Activated CD4-positive, alpha-beta T cell treated with anti-CD3 and anti-CD28 coated beads, Interleukin-2, amount 10 ng/mL, durations not matched to agents 7 days and 5 days (primary cell): Measurements from ENCODE around the gene TXK. TPM values are rescaled to one million over a fixed set of nuclear protein-coding genes. Genes with fewer than 3 reads are reported as not detected.

ENCODE experiments used
- CTCF ChIA-PET: fragments of 350-600 bp; sonication (Branson Sonifier 250); formaldehyde crosslinking; loops from one replicate; lab custom pipeline; 2021; ENCODE audit warnings: antibody characterized with exemption; lab: Charles Lee
- POLR2A ChIA-PET: fragments of 350-600 bp; sonication (Branson Sonifier 250); formaldehyde crosslinking; loops from one replicate; lab custom pipeline; 2021; ENCODE audit warnings: antibody characterized with exemption; lab: Charles Lee
- DNase-seq: peaks from one replicate; pipeline ENCODE4 v3.0.0-alpha.2; 2020
- H3K27ac Mint-ChIP-seq: one replicate; pipeline ENCODE4 v1.8.0; 2021; ENCODE audit warnings: mild to moderate bottlenecking, moderate library complexity, mixed read lengths
- H3K27me3 Mint-ChIP-seq: one replicate; pipeline ENCODE4 v1.8.0; 2021; ENCODE audit warnings: mixed read lengths
- H3K36me3 Mint-ChIP-seq: one replicate; pipeline ENCODE4 v1.8.0; 2021; ENCODE audit warnings: low read depth, mixed read lengths
- H3K4me1 Mint-ChIP-seq: one replicate; pipeline ENCODE4 v1.8.0; 2021; ENCODE audit warnings: mixed read lengths
- H3K4me3 Mint-ChIP-seq: one replicate; pipeline ENCODE4 v1.8.0; 2021; ENCODE audit warnings: mild to moderate bottlenecking, moderate library complexity, mixed read lengths
- H3K9me3 Mint-ChIP-seq: one replicate; pipeline ENCODE4 v1.8.0; 2021; ENCODE audit warnings: mixed read lengths
- total RNA-seq, 2 experiments: library from RNA; stranded (reverse); gene quantifications; one replicate each; pipeline ENCODE4 v1.2.3, GENCODE V29; 2021

TXK gene
- total RNA-seq, 2 experiments from 2014 or later: 42.0 to 50.1 TPM

GRCh38 chr4:48130100-48130499, 4.0 kb downstream of the TXK start:
- Mint-ChIP-seq H3K4me1 (peaks cover 78% of the 10 kb centered on the region), H3K27me3 (no peaks in the 10 kb centered on the region), H3K36me3 (peaks cover 65% of the 10 kb centered on the region), H3K4me3 (peak overlapping the region; percentile 87), H3K9me3 (no peaks in the 10 kb centered on the region), H3K27ac (peak overlapping the region; percentile 93)
- CTCF ChIA-PET: interaction anchor here (0.8 to 4.1 kb wide), 7 partner anchors 8 to 130 kb away, joined by 3 to 33 read pairs (median 5); no protein-coding TSS in a partner anchor
- POLR2A ChIA-PET: interaction anchor here (0.6 to 3.6 kb wide), 2 partner anchors 9 to 212 kb away, joined by 4 to 25 read pairs; no protein-coding TSS in a partner anchor
- no peak for DNase-seq

- Mint-ChIP-seq H3K27me3 (no peaks in the 10 kb centered on the region), H3K4me1 (peaks cover 76% of the 10 kb centered on the region), H3K27ac (peak overlapping the region; percentile 93), H3K4me3 (peak overlapping the region; percentile 87), H3K36me3 (peaks cover 69% of the 10 kb centered on the region), H3K9me3 (no peaks in the 10 kb centered on the region)
- DNase-seq: peak; percentile 44
- CTCF ChIA-PET: interaction anchor here (0.6 to 4.1 kb wide), 8 partner anchors 9 to 596 kb away, joined by 3 to 33 read pairs (median 4); no protein-coding TSS in a partner anchor
- POLR2A ChIA-PET: interaction anchor here (0.6 to 3.6 kb wide), 2 partner anchors 9 to 213 kb away, joined by 4 to 25 read pairs; no protein-coding TSS in a partner anchor
Observed at GRCh38 chr4:48129307-48130014, 4.6 kb downstream of the TXK start.

- peaks cover 84% of the 10 kb centered on the region for H3K4me1 Mint-ChIP-seq
- peak overlapping the region; percentile 93 for H3K27ac Mint-ChIP-seq
- ChIA-PET CTCF (interaction anchor here (0.6 to 4.1 kb wide), 8 partner anchors 10 to 309 kb away, joined by 3 to 33 read pairs (median 4); partner anchors contain the start of gene SLAIN2), POLR2A (interaction anchor here (1.0 to 3.6 kb wide), 2 partner anchors 9 to 11 kb away, joined by 5 to 25 read pairs; no protein-coding TSS in a partner anchor)
- no peaks in the 10 kb centered on the region for H3K9me3 Mint-ChIP-seq
- H3K4me3 Mint-ChIP-seq: peak overlapping the region; percentile 60
- DNase-seq: peak; percentile 86
- H3K27me3 Mint-ChIP-seq: no peaks in the 10 kb centered on the region
- peaks cover 70% of the 10 kb centered on the region for H3K36me3 Mint-ChIP-seq
Observed at GRCh38 chr4:48127682-48128404, 6.2 kb downstream of the TXK start.

GRCh38 chr4:48127231-48127630, 6.8 kb downstream of the TXK start:
- H3K4me3 Mint-ChIP-seq: peak overlapping the region; percentile 60
- ChIA-PET CTCF (interaction anchor here (0.6 to 4.1 kb wide), 5 partner anchors 9 to 90 kb away, joined by 3 to 33 read pairs (median 4); no protein-coding TSS in a partner anchor), POLR2A (interaction anchor here (1.0 to 3.6 kb wide), 2 partner anchors 9 to 11 kb away, joined by 5 to 25 read pairs; no protein-coding TSS in a partner anchor)
- H3K9me3 Mint-ChIP-seq: no peaks in the 10 kb centered on the region
- peaks cover 84% of the 10 kb centered on the region for H3K4me1 Mint-ChIP-seq
- H3K27me3 Mint-ChIP-seq: no peaks in the 10 kb centered on the region
- peak overlapping the region; percentile 93 for H3K27ac Mint-ChIP-seq
- peaks cover 69% of the 10 kb centered on the region for H3K36me3 Mint-ChIP-seq
- DNase-seq: no peak

- peak overlapping the region; percentile 93 for H3K27ac Mint-ChIP-seq
- no peaks in the 10 kb centered on the region for H3K27me3 Mint-ChIP-seq
- no peaks in the 10 kb centered on the region for H3K9me3 Mint-ChIP-seq
- POLR2A ChIA-PET: no interaction called here
- H3K36me3 Mint-ChIP-seq: peaks cover 64% of the 10 kb centered on the region
- CTCF ChIA-PET: interaction anchor here (0.6 to 4.1 kb wide), 3 partner anchors 11 to 91 kb away, joined by 4 to 33 read pairs (median 5); no protein-coding TSS in a partner anchor
- peaks cover 82% of the 10 kb centered on the region for H3K4me1 Mint-ChIP-seq
- no peak for DNase-seq
- no peak overlapping the region for H3K4me3 Mint-ChIP-seq
Observed at GRCh38 chr4:48126621-48127020, 7.4 kb downstream of the TXK start.

DNA sequence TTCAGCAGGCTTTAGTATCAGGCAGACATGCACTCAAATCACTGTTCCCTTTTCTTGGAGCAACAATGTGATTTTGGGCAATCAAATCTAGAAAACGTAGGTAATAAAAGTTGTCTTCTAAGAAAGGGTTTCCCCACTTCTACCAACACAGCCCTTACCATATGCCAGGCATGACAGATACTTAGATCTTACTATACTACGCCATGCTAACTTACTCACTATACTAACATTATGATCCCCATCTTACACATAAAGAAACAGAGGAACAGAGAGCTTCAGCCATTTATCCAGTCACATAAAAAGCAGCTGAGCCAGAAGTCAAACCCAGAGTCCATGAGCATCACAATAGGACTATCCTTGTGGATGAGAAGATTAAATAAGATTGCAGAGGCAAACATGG, 9.2 kb downstream of the TXK start:
- Mint-ChIP-seq H3K36me3 (peaks cover 46% of the 10 kb centered on the region), H3K4me3 (no peak overlapping the region), H3K27me3 (no peaks in the 10 kb centered on the region), H3K4me1 (peaks cover 65% of the 10 kb centered on the region), H3K9me3 (no peaks in the 10 kb centered on the region), H3K27ac (no peak overlapping the region)
- ChIA-PET POLR2A (no interaction called here), CTCF (interaction anchor here (0.6 to 1.0 kb wide), 2 partner anchors 14 to 48 kb away, joined by 3 to 6 read pairs; no protein-coding TSS in a partner anchor)
- DNase-seq: no peak

DNA sequence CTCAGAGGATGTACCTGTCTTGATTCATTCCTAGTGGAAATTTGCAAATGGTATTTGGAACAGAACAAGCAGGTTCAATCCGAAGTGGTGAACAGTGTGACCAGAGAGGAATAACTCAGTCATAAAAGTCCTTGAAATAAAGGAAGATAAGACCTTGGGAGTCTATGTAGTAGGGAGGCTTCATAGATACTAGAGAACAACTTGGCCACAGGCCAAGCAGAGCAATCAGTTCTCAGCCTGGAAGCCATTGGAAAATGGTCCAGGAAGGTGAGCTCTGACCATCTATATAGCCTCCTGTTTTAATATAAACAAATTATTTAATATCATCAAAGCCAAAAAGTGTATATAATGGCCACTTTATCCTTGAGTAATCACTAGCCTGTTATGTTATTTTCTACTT, 11.3 kb downstream of the TXK start:
- Mint-ChIP-seq H3K27ac (no peak overlapping the region), H3K27me3 (no peaks in the 10 kb centered on the region), H3K9me3 (peaks cover 4% of the 10 kb centered on the region), H3K4me3 (no peak overlapping the region), H3K36me3 (peaks cover 53% of the 10 kb centered on the region), H3K4me1 (peaks cover 60% of the 10 kb centered on the region)
- ChIA-PET CTCF (no interaction called here), POLR2A (no interaction called here)
- DNase-seq: no peak

- CTCF ChIA-PET: no interaction called here
- peaks cover 53% of the 10 kb centered on the region for H3K4me1 Mint-ChIP-seq
- H3K4me3 Mint-ChIP-seq: no peak overlapping the region
- peaks cover 52% of the 10 kb centered on the region for H3K36me3 Mint-ChIP-seq
- H3K27ac Mint-ChIP-seq: no peak overlapping the region
- POLR2A ChIA-PET: no interaction called here
- no peaks in the 10 kb centered on the region for H3K27me3 Mint-ChIP-seq
- DNase-seq: no peak
- H3K9me3 Mint-ChIP-seq: peaks cover 6% of the 10 kb centered on the region
Observed at GRCh38 chr4:48121180-48121579, 12.9 kb downstream of the TXK start.

DNA sequence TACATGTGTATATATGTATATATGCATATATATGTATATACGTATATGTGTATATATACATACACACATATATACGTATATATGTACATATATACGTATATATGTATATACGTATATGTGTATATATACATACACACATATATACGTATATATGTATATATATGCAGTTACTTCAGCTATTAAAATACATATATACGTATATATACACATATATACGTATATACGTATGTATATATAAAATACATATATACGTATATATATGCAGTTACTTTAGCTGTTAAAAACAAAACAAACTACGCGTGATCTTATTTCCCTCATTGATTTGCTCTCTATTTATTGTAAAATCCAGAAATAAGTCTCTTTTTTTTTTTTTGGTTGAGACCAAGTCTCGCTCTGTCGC, 13.9 kb downstream of the TXK start:
- peaks cover 46% of the 10 kb centered on the region for H3K4me1 Mint-ChIP-seq

GRCh38 chr4:48119646-48120045, 14.4 kb downstream of the TXK start:
- peaks cover 6% of the 10 kb centered on the region for H3K9me3 Mint-ChIP-seq
- no peaks in the 10 kb centered on the region for H3K27me3 Mint-ChIP-seq
- peaks cover 44% of the 10 kb centered on the region for H3K4me1 Mint-ChIP-seq
- no peak overlapping the region for H3K27ac Mint-ChIP-seq
- no peak for DNase-seq
- H3K36me3 Mint-ChIP-seq: peaks cover 45% of the 10 kb centered on the region
- no peak overlapping the region for H3K4me3 Mint-ChIP-seq
- CTCF ChIA-PET: interaction anchor here (0.7 kb wide), 1 partner anchor 194 kb away, joined by 3 read pairs; no protein-coding TSS in a partner anchor
- POLR2A ChIA-PET: no interaction called here

More for the DNA sequence above, 13.9 kb downstream of the TXK start:
- Mint-ChIP-seq H3K4me3 (no peak overlapping the region), H3K27ac (no peak overlapping the region), H3K27me3 (no peaks in the 10 kb centered on the region), H3K9me3 (peaks cover 6% of the 10 kb centered on the region), H3K36me3 (peaks cover 49% of the 10 kb centered on the region)
- ChIA-PET CTCF (interaction anchor here (0.7 kb wide), 1 partner anchor 194 kb away, joined by 3 read pairs; no protein-coding TSS in a partner anchor), POLR2A (no interaction called here)
- no peak for DNase-seq

- DNase-seq: no peak
- ChIA-PET CTCF (interaction anchor here (1.5 to 2.5 kb wide), 3 partner anchors 10 to 15 kb away, joined by 4 to 8 read pairs (median 4); partner anchors contain the start of gene TXK), POLR2A (no interaction called here)
- H3K4me1 Mint-ChIP-seq: peaks cover 43% of the 10 kb centered on the region
- H3K36me3 Mint-ChIP-seq: peaks cover 49% of the 10 kb centered on the region
- H3K27ac Mint-ChIP-seq: no peak overlapping the region
- H3K4me3 Mint-ChIP-seq: no peak overlapping the region
- H3K9me3 Mint-ChIP-seq: peaks cover 6% of the 10 kb centered on the region
- H3K27me3 Mint-ChIP-seq: no peaks in the 10 kb centered on the region
Observed at GRCh38 chr4:48118081-48118480, 16.0 kb downstream of the TXK start.

- POLR2A ChIA-PET: no interaction called here
- no peak for DNase-seq
- Mint-ChIP-seq H3K4me1 (peaks cover 52% of the 10 kb centered on the region), H3K4me3 (no peak overlapping the region), H3K9me3 (peaks cover 6% of the 10 kb centered on the region), H3K27me3 (no peaks in the 10 kb centered on the region), H3K27ac (no peak overlapping the region), H3K36me3 (peaks cover 61% of the 10 kb centered on the region)
- CTCF ChIA-PET: interaction anchor here (0.9 to 2.5 kb wide), 2 partner anchors 13 to 21 kb away, joined by 3 to 8 read pairs; no protein-coding TSS in a partner anchor
Observed at GRCh38 chr4:48116582-48116981, 17.5 kb downstream of the TXK start.
